ENCODE measurements around the gene SLC38A9.

SLC38A9 gene

GRCh38 chr5:55624841-55625588 is 87.1 kb downstream of the SLC38A9 start:
- no peaks in the 10 kb centered on the region for H3K79me2 ChIP-seq (ENCODE audit: low read length)
- no peaks in the 10 kb centered on the region for H3K4me1 ChIP-seq (ENCODE audit: low read length)
- H3K27ac ChIP-seq (ENCODE audit: low read length) = no peak overlapping the region
- H3K4me3 ChIP-seq (ENCODE audit: low read length) = no peak overlapping the region
- H3K9me3 ChIP-seq (ENCODE audit: insufficient read depth, low read length) = no peaks in the 10 kb centered on the region
- no peaks in the 10 kb centered on the region for H3K27me3 ChIP-seq (ENCODE audit: low read depth, low read length)
- H2AFZ ChIP-seq (ENCODE audit: low read depth, low read length) = no peak overlapping the region
- no peak for TF ChIP-seq CTCF (IDR thresholded peaks at IDR 0.05; ENCODE audit: low read depth, low read length)
- TF ChIP-seq EZH2phosphoT487 (IDR thresholded peaks at IDR 0.05; ENCODE audit: low read depth) = no peak
- H3K9ac ChIP-seq (ENCODE audit: low read length) = no peak overlapping the region
- no peak overlapping the region for H3K4me2 ChIP-seq (ENCODE audit: low read length)
- no peaks in the 10 kb centered on the region for H4K20me1 ChIP-seq (ENCODE audit: insufficient read depth, low read length)
- no peaks in the 10 kb centered on the region for H3K36me3 ChIP-seq (replicated peaks; ENCODE audit: low read depth, low read length)

- Histone ChIP-seq H3K9ac (ENCODE audit: low read length) (no peak overlapping the region), H4K20me1 (ENCODE audit: insufficient read depth, low read length) (no peaks in the 10 kb centered on the region), H3K9me3 (ENCODE audit: insufficient read depth, low read length) (no peaks in the 10 kb centered on the region), H3K79me2 (ENCODE audit: low read length) (no peaks in the 10 kb centered on the region), H2AFZ (ENCODE audit: low read depth, low read length) (no peak overlapping the region), H3K27ac (ENCODE audit: low read length) (no peak overlapping the region), H3K4me2 (ENCODE audit: low read length) (no peak overlapping the region), H3K27me3 (ENCODE audit: low read depth, low read length) (no peaks in the 10 kb centered on the region), H3K4me3 (ENCODE audit: low read length) (no peak overlapping the region), H3K36me3 (replicated peaks; ENCODE audit: low read depth, low read length) (no peaks in the 10 kb centered on the region), H3K4me1 (ENCODE audit: low read length) (no peaks in the 10 kb centered on the region)
- TF ChIP-seq EZH2phosphoT487 (IDR thresholded peaks at IDR 0.05; ENCODE audit: low read depth) (no peak), CTCF (IDR thresholded peaks at IDR 0.05; ENCODE audit: low read depth, low read length) (no peak)
These were observed 88.3 kb downstream of the SLC38A9 start for GRCh38 chr5:55623789-55624188.

- H3K36me3 ChIP-seq (replicated peaks; ENCODE audit: low read depth, low read length) = no peaks in the 10 kb centered on the region
- H3K27me3 ChIP-seq (ENCODE audit: low read depth, low read length) = no peaks in the 10 kb centered on the region
- no peak overlapping the region for H3K4me2 ChIP-seq (ENCODE audit: low read length)
- no peak overlapping the region for H3K27ac ChIP-seq (ENCODE audit: low read length)
- H3K4me1 ChIP-seq (ENCODE audit: low read length) = no peaks in the 10 kb centered on the region
- no peaks in the 10 kb centered on the region for H3K79me2 ChIP-seq (ENCODE audit: low read length)
- no peaks in the 10 kb centered on the region for H4K20me1 ChIP-seq (ENCODE audit: insufficient read depth, low read length)
- H3K9me3 ChIP-seq (ENCODE audit: insufficient read depth, low read length) = no peaks in the 10 kb centered on the region
- TF ChIP-seq CTCF (IDR thresholded peaks at IDR 0.05; ENCODE audit: low read depth, low read length) = no peak
- no peak for TF ChIP-seq EZH2phosphoT487 (IDR thresholded peaks at IDR 0.05; ENCODE audit: low read depth)
- H2AFZ ChIP-seq (ENCODE audit: low read depth, low read length) = no peak overlapping the region
- no peak overlapping the region for H3K4me3 ChIP-seq (ENCODE audit: low read length)
- H3K9ac ChIP-seq (ENCODE audit: low read length) = no peak overlapping the region
These were observed 89.7 kb downstream of the SLC38A9 start for GRCh38 chr5:55622460-55622859.

- TF ChIP-seq EZH2phosphoT487 (IDR thresholded peaks at IDR 0.05; ENCODE audit: low read depth) (no peak), CTCF (IDR thresholded peaks at IDR 0.05; ENCODE audit: low read depth, low read length) (no peak)
- no peaks in the 10 kb centered on the region for H3K9me3 ChIP-seq (ENCODE audit: insufficient read depth, low read length)
- no peak overlapping the region for H3K4me2 ChIP-seq (ENCODE audit: low read length)
- no peak overlapping the region for H3K4me3 ChIP-seq (ENCODE audit: low read length)
- H3K79me2 ChIP-seq (ENCODE audit: low read length) = no peaks in the 10 kb centered on the region
- no peaks in the 10 kb centered on the region for H3K36me3 ChIP-seq (replicated peaks; ENCODE audit: low read depth, low read length)
- no peak overlapping the region for H3K27ac ChIP-seq (ENCODE audit: low read length)
- no peak overlapping the region for H3K9ac ChIP-seq (ENCODE audit: low read length)
- H3K27me3 ChIP-seq (ENCODE audit: low read depth, low read length) = no peaks in the 10 kb centered on the region
- no peaks in the 10 kb centered on the region for H4K20me1 ChIP-seq (ENCODE audit: insufficient read depth, low read length)
- H3K4me1 ChIP-seq (ENCODE audit: low read length) = no peaks in the 10 kb centered on the region
- H2AFZ ChIP-seq (ENCODE audit: low read depth, low read length) = no peak overlapping the region
These were observed 90.9 kb downstream of the SLC38A9 start for GRCh38 chr5:55621229-55621628.

Measured in OCI-LY3 (cell line).